ENCODE results near the gene GABBR2.
"Not testable (repeated sequence)": the region's sequence is repeated elsewhere in the genome, so short reads cannot be mapped to it uniquely, and the experiment has no call there.

The GABBR2 gene

GRCh38 chr9:98686961-98687855 lies 21.5 kb downstream of the GABBR2 start:
- DNase-seq (ENCODE audit: low spot score) = no peak

GRCh38 chr9:98684816-98685215 lies 23.9 kb downstream of the GABBR2 start:
- DNase-seq (ENCODE audit: low spot score) = not testable (repeated sequence)

GRCh38 chr9:98678244-98678842 lies 30.4 kb downstream of the GABBR2 start:
- no peak for DNase-seq (ENCODE audit: low spot score)

- no peak for DNase-seq (ENCODE audit: low spot score)
Measured at GRCh38 chr9:98673681-98674080, 35.1 kb downstream of the GABBR2 start.

GRCh38 chr9:98667005-98667640 lies 41.6 kb downstream of the GABBR2 start:
- no peak for DNase-seq (ENCODE audit: low spot score)

- DNase-seq (ENCODE audit: low spot score) = no peak
Measured at GRCh38 chr9:98665501-98665900, 43.2 kb downstream of the GABBR2 start.

GRCh38 chr9:98660541-98660940 lies 48.2 kb downstream of the GABBR2 start:
- DNase-seq (ENCODE audit: low spot score) = no peak

GRCh38 chr9:98658951-98659351 lies 49.8 kb downstream of the GABBR2 start:
- no peak for DNase-seq (ENCODE audit: low spot score)

DNA sequence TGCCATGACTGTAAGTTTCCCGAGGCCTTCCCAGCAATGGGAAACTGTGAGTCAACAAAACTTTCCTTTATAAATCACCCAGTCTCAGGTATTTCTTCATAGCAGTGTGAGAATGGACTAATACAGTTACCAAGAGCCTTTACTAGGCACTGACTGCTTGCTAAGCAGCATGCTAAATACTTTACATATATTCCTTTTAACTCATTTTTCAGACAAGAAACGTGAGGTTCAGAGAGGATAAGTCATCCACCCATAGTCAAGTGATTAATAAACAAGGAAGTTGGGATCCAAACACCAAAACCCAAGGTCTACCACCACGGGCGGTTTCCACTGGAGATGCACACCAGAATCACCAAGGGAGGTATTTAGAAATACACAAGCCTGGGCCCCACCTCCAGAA lies 50.8 kb downstream of the GABBR2 start:
- DNase-seq (ENCODE audit: low spot score) = no peak

GRCh38 chr9:98656511-98656910 lies 52.2 kb downstream of the GABBR2 start:
- DNase-seq (ENCODE audit: low spot score) = no peak

DNA sequence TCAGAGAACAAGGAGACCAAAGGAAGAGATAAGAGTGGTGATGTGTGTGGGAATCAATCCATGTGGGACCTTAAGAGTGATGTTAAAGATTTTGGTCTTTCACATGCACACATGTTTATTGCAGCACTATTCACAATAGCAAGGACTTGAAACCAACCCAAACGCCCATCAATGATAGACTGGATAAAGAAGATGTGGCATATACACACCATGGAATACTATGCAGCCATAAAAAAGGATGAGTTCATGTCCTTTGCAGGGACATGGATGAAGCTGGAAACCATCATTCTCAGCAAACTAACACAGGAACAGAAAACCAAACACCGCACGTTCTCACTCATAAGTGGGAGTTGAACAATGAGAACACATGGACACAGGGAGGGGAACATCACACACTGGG lies 53.3 kb downstream of the GABBR2 start:
- DNase-seq (ENCODE audit: low spot score) = not testable (repeated sequence)

GRCh38 chr9:98654247-98654646 lies 54.5 kb downstream of the GABBR2 start:
- DNase-seq (ENCODE audit: low spot score) = no peak

GRCh38 chr9:98652741-98653140 lies 56.0 kb downstream of the GABBR2 start:
- no peak for DNase-seq (ENCODE audit: low spot score)

DNA sequence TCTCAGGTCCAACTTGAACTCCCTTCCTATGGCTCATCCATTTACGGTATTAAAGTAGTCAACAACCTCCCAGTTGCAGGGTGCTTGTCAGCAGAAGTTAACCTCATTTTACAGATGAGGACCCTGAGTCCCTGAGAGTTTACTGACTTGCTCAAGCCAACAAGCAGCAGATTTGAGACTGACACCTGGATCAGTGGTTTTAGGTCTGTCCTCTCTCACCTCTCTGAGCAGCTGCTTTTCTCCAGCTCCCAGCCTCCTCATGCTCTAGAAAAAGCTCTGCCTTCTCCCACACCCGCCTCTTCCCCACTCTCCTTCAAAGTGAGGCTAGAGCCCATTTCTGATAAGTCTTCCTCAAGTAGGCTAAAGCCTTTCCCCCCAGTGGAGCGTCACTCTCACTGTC lies 56.4 kb downstream of the GABBR2 start:
- no peak for DNase-seq (ENCODE audit: low spot score)

GRCh38 chr9:98647236-98647635 lies 61.5 kb downstream of the GABBR2 start:
- no peak for DNase-seq (ENCODE audit: low spot score)

DNA sequence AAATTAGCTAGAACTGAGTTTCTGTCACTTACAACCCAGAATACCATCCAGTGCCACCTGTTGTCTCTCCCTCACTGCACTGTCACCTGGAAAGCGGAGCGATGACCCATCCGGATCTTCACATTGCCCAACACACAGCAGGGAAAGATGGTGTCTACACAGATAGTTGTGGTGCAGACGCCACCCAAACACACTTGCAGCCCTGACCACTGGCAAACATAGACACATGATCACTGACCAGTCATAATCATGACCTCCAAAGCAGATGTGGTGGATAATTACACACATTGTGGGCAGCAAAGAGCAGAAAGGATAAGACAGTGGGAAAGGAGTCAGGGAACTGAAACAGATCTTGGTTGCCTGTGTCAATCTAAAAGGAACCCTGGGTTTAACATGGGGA lies 64.7 kb downstream of the GABBR2 start:
- no peak for DNase-seq (ENCODE audit: low spot score)

DNA sequence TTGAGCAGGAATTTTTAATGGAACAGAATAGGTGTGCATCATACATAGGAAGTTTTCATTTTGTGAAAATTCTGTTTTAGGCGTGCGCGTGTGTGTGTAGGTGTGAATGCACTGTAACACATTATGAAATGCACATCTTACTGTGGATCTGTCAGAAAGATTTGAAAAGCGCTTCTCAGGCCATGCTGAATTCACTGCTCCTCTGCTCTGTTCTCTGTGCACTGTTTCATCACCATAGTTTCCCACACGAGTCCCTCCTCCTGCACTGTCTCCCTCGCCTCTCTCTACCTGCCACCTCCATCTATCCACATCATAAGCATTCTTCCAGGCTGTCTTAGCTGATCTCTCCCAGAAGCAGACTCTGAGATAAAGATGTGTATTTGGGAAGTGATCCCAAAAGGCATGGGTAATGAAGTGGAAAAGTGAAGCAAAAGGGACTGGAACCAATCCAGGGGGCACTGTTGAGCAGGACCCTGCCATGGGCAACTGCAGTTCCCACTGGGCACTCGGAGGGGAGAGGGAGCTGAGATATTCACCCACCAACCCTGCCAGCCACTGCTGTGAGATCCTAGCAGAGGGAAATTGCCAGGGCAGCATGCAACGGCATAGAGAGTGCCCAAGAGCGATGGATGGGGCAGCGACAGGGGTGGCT lies 65.9 kb downstream of the GABBR2 start:
- DNase-seq (ENCODE audit: low spot score) = no peak

DNA sequence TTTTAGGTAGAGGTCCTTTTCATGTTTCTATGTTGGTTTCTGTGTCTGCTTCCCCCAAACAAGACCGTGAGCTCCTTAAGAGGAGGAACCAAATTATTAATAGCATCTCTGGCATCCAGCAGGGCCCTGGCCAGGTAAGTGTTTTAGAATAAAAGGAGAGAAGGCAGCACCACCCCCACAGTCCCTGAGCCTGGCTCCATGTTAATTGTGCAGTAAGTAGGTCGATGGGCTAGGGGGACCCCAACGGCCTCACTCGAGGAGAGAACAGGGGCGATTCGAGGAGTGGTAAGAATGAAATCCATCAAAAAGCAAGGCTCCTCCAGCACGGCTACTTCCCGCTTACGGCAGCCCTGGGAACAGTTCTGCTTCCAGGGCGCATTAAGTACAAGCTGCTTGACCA lies 67.0 kb downstream of the GABBR2 start:
- DNase-seq (ENCODE audit: low spot score) = no peak

- no peak for DNase-seq (ENCODE audit: low spot score)
Measured at GRCh38 chr9:98640394-98640793, 68.3 kb downstream of the GABBR2 start.

DNA sequence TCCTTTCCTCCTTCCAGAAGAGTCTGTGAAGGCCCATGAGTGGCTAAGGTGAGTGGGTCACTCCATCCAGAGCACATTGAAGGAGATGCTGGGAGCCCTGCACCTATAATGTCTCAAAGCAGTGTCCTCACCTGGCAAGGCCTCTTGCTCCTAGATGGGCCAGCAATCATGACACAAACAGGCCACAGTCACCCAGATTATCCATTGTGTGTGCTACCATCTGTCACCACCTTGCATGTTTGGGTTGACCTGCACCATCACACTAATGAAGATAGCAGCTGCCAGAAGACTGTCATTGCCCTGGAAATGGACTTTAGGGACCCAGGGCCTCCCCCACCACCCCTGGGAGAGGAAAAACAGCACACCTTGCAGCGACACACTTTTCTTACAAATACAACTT lies 69.6 kb downstream of the GABBR2 start:
- DNase-seq (ENCODE audit: low spot score) = no peak

DNA sequence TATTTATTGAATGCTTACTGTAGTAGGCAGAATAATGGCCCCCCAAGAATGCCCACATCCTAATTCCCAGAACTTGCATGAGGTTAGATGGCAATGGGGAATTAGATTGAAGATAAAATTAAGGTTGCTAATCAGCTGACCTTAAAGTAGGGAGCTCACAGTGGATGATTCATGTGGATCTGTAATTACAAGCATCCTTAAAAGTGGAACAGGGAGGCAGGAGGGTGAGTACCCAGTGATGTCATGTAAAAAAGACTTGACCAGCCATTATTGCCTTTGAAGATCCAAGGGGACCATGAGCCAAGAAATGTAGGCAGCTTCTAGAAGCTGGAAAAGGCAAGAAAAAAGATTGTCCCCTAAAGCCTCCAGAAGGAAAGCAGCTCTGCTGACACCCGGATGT lies 71.4 kb downstream of the GABBR2 start:
- DNase-seq (ENCODE audit: low spot score) = no peak

DNA sequence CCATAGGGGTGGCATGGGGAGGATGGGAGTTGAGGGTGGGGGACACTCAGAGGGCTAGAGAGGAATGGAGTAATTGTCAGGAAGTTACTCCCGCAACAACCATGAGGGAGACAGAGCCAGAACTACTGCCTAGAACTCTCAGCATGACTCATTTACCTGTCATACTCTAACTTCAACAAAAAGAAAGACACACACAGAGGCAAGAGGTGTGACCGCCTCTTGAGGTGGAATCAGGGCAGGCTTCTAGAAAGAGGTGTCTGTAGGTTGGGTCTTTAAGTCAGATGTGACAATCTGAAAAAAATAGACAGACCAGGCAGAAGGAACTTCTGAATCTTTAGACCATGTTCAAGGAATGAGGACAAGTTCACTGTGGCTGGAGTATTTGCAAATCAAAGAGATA lies 73.4 kb downstream of the GABBR2 start:
- DNase-seq (ENCODE audit: low spot score) = no peak

Data from hematopoietic multipotent progenitor cell treated with erythropoietin and hydrocortisone succinate and interleukin-3 and kit ligand, for 15 days (in vitro differentiated cells).